Stimulated activated CD4-positive, alpha-beta T cell treated with anti-CD3 and anti-CD28 coated beads, Interleukin-15, amount 100 ng/mL, for 24 hours (primary cell): ENCODE results near the gene HMGXB3.
"Not testable (repeated sequence)": the region's sequence is repeated elsewhere in the genome, so short reads cannot be mapped to it uniquely, and the experiment has no call there.

Experiments used
- DNase-seq: peaks from one replicate; pipeline ENCODE4 v3.0.0-alpha.2; 2020

The HMGXB3 gene

GRCh38 chr5:150069672-150070627, 69.4 kb downstream of the HMGXB3 start:
- DNase-seq, result no peak

GRCh38 chr5:150070821-150071220, 70.3 kb downstream of the HMGXB3 start:
- no peak for DNase-seq

- no peak for DNase-seq
These were observed 72.6 kb downstream of the HMGXB3 start for GRCh38 chr5:150073086-150073625.

DNA sequence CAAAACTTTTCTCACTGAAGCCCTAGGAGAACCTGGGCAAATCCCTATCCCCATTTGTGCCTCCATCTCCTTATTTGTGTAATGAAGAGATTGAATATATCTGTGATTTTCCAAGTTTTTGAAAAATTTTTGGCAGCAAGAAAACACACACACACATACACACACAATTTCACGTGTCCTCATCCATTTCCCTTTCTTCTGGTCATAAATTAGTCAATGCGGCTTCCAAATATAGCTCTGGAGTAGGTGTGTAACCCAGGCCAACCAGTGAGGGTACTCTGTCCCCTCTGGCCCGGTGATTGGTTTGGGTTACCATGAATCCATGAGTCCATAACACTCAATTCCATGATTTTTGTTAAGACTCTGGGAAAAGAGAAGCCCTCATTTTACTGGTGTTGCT, 73.1 kb downstream of the HMGXB3 start:
- DNase-seq, result no peak

DNA sequence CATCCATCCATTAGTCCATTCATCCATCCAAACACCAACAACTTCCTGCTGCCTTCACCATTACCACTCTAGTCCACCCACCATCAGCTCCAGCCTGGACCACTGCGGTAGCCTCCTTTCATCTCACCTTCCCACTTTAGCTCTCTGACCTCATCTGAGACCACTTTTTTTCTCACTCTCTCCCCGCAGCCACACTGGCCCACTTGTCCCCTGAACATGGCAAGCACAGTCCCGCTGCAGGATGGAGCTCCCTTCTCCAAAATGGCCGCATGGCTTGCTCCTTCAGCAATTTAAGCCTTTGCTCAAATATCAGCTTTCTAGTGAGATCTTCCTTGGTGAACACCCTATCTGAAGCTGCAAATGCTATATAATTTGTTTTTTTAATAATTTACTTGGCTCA, 74.7 kb downstream of the HMGXB3 start:
- no peak for DNase-seq

DNA sequence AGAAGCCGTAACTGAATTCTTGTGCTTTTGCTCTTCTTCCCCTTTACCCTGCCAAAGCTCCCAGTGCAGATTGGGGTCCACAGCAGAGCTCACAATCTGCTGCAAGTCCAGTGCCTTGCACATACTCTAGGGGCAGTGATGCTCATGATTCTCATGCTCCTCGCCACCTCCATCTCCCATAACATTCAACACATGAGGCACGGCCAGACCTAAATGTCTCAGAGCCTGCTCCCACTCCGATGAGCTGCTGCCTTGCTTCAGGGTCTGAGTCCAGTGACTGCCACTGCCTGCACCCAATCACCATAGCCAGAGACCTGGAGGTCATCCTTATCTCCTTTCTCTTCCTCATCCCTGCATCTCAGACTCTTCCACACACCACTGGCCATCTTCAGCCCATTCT, 75.3 kb downstream of the HMGXB3 start:
- no peak for DNase-seq

DNA sequence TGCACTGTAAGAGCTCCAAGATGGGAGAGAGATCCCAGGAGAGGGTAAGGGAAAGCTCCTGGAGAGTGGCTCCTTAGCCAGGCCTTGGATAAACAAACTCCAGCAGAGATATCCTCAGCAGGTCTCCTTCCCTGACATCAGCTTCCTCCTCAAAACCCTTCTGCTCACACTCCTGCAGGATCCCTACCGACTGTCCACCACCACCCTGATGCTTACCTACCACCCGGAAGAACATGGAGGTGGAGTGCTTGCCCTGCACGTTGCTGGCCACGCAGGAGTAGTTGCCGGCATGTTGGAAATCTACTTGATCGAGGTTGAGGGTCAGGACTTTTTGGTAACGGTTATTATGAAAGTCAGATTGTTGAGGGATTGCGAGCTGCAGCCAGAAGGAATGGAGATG, 76.5 kb downstream of the HMGXB3 start:
- DNase-seq, result no peak

- DNase-seq, result no peak
These were observed 77.7 kb downstream of the HMGXB3 start for GRCh38 chr5:150077996-150078801.

DNA sequence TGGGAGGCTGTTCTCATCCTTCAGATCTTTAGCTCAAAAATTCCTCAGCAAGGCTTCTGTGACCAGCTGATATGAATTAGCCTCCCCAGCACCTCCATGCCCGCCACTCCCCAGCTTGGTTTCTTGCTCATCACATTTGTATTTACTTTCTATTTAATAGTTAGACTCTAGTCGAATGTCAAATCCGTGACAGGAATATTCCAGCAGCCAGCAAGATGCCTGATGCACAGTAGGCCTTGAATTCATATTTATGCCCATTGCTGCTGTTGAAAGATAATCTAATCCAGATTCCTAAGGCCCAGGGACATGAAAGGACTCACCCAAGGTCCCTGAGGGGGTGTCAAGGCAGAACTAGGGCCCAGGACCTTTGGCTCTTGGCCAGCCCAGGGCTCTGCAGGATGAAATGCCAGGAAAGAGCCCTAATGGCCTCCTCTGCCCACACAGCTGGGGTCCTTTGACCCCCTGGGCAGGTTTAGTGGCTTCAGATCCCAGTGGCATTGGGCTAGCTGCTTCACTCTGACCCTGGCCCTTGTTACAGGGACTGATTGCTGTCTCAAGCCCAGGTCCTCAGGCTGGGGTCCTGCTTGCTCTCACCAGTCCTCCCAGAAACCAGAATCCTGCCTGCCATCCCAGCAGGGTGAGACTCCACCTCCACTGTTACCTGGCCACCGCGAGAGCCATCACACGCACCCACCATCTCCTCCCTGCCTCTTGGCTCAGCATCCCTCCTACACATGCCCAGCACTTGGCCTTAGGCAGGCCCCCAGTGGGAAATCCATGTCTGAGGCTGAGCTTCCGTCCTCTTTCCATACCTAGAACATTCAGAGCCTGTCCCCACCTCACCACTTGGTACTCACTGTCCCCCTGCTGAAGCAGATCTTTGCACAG, 78.5 kb downstream of the HMGXB3 start:
- DNase-seq, result no peak

DNA sequence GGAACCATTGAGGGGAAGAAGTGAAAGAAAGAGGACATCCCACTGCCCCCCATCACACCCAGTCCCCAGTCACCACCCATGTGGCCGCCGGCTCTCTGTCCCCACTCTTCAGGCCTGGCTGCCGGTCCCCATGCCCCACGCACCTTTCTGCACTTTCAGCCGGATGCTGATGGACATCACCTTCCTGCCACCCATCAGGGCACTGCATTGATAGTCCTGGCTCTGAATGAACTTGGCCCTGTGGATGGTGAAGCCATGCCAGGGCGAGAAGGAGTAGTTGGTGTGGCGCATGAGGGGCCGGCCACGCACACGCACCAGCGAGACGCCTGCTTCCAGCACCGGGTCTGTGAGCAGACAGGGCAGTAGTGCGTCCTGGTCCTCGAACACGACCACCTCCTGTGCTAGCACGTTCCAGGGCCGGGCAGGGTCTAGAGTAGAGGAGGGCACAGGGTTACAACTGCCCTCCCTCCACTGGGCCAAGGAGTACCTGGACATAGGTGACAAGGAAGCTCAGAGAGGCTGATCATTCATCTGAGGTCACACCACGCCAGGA, 79.4 kb downstream of the HMGXB3 start:
- DNase-seq, result no peak

DNA sequence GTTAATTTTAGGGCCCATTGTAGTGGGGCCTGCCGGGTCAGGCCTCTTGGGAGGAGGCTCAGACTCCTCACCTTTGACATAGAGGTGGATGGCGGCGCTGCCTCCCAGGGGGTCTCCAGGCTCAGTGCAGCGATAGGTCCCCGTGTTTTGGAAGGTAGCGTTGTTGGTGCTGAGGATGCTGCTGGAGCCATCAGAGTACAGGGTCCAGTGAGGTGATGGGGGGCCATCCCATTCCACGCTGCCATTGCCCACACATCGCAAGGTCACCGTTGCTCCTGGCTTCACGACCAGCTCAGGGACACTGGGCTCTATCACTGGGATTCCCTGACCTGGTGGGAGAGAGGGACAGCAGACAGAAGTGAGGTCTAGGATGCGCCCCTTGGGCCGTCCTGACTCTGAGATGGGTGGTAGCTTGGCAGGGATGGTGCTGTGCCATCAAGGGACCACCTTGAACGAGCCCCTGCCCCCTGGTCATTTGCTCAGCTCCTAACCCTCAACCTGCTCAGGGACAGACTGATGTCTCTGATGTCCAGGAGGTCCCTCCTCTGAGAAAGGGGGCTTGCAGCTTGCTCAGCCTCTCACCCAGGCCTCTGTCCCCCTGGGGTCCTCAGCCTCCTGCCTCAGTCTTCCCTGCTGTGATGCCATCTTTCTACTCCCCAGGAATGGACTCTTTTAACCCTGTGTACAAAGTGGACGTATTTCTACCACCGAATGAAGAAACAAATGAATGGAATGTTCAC, 80.3 kb downstream of the HMGXB3 start:
- DNase-seq, result no peak

DNA sequence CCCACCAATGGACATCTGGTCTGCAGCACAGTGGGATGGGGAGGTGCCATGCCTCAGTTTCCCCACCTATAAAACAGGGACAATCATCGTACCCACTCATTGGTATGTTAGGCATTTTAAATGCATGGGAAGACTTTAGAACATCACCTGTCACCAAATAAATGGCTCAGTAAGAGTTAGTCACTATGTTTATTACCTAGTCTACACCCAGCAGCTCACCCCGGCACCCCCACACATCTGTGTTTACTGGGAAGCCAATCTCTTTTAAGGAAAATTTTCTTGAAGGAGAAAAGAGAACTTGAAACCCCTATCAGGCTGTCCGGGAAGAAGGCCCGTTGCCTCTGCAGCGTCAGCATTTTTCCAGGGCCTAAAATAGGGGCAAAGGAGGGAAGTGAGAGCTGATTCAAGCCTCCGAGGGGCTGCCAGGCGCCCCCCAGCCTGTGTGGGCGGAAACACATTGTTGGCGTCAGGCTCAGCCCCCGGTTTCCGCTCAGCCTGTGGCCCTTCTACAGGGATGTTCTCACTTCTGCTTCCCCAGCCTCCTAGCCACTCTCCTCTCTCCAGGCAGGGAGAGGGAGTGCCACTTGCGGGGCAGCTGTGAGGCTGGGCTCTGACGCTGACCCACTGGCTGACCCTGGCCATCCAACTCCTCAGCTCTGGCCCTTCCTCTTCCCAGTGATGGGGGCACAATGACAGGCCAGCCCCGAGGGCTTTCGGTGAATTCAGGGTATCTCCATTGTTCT, 81.2 kb downstream of the HMGXB3 start:
- DNase-seq, result no peak

DNA sequence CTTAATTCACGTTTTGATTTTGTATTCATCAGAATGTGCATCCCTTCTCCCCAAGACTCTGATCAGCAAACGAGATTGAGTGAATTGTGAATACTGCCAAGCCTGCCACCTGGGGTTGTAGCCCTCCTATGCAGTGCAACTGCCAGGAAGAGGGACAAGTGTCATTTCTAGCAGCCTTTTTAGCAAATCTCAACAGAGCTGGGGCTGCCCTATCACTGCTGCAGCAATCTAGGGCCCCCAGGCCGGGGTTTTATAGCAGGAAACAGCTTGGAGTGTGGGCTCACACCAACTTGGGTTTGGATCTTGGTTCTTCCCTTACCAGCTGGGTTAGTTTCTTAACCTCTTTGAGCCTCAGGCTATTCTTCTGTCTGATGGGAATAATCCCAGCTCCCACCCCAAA, 81.8 kb downstream of the HMGXB3 start:
- no peak for DNase-seq

GRCh38 chr5:150082889-150083288, 82.3 kb downstream of the HMGXB3 start:
- no peak for DNase-seq

DNA sequence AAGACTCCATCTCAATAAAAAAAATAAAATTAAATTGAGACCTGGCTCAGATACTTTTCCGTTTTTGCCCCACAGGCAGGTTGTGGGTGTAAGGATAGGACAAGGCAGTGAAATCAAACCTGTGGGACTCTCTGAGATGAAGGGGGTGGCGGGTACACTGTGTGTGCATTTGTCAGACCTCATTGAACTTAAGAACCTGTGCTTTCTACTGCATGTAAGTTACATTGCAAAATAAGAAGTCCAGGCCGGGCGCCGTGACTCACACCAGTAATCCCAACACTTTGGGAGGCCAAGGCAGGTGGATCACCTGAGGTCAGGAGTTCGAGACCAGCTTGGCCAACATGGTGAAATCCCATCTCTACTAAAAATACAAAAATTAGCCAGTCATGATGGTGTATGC, 84.2 kb downstream of the HMGXB3 start:
- not testable (repeated sequence) for DNase-seq

GRCh38 chr5:150085191-150085912, 84.8 kb downstream of the HMGXB3 start:
- no peak for DNase-seq

- no peak for DNase-seq
These were observed 85.6 kb downstream of the HMGXB3 start, which contains the start of gene CSF1R for GRCh38 chr5:150085950-150086715. CSF1R (minus strand) TSS chr5:150086554; CDS start chr5:150086427, 127 bp downstream.

DNA sequence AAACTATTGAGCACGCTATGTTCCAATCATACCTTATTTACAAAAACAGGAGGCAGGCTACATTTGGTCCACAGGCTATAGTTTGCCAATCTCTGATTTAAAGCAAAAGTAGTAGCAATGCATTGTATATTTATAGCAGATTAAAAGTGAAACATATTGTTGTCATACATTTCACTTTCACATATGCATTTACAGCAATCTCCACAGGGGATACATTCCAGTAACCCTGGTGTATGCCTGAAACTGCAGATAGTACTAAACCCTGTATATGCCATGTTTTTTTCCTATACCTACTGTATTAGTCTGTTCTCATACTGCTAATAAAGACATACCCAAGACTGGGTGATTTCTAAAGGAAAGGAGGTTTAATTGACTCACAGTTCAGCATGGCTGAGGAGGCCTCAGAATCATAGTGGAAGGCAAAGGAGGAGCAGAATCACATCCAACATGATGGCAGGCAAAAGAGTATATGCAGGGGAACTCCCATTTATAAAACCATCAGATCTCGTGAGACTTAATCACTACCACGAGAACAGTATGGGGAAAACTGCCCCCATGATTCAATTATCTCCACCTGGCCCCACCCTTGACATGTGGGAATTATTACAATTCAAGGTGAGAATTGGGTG, 91.7 kb downstream of the HMGXB3 start:
- DNase-seq, result no peak

DNA sequence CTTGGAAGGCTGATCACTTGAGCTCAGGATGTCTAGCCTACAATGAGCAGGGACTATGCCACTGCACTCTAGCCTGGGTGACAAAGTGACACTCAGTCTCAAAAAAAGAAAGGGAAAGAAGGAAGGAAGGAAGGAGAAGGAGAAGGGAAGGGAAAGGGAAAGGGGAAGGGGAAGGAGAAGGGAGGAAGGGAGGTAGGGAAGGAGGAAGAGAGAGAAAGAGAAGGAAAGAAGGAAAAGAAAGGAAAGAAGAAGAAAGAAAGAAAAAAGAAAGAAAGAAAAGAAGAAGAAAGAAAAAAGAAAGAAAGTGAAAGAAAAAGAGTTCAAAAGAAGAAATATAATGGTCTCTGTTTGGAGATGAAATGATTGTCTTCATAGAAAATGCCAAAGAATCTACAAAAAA, 96.6 kb downstream of the HMGXB3 start:
- no peak for DNase-seq
